AG04450 (cell line): Measurements from ENCODE around the gene ADAMTS2. TPM values are rescaled to one million over a fixed set of nuclear protein-coding genes. Genes with fewer than 3 reads are reported as not detected.

Source experiments
- CTCF ChIA-PET: fragments of 300-600, 350-600 bp; formaldehyde crosslinking; extraction: SDS; loops from one replicate; lab custom pipeline; 2022; ENCODE audit warnings: antibody characterized with exemption, inconsistent platforms; lab: Charles Lee
- POLR2A ChIA-PET: fragments of 350-600 bp; formaldehyde crosslinking; extraction: SDS; loops from one replicate; lab custom pipeline; 2021; ENCODE audit warnings: antibody characterized with exemption, inconsistent platforms; lab: Yijun Ruan, JAX
- DNase-seq: peaks from one replicate; pipeline ENCODE4 v3.0.0-alpha.2; 2011; ENCODE audit warnings: low read depth, low spot score
- H3K27ac ChIP-seq: one replicate; pipeline ENCODE4 v1.5.1; 2012; ENCODE audit warnings: low read depth, low read length, control low read depth
- H3K27me3 ChIP-seq: one replicate; pipeline ENCODE4 v1.6.0; 2012; ENCODE audit warnings: low read length; ENCODE audit not compliant: control insufficient read depth, insufficient read depth
- H3K4me3 ChIP-seq: 2 replicates; pipeline ENCODE4 v1.5.1; 2011; ENCODE audit warnings: mild to moderate bottlenecking, low read depth, low read length, control low read depth
- H3K9me3 ChIP-seq: 2 replicates; pipeline ENCODE4 v1.5.1; 2012; ENCODE audit warnings: low read length; ENCODE audit not compliant: control insufficient read depth, insufficient read depth
- polyA plus RNA-seq: library from polyadenylated mRNA; depleted of rRNA; stranded (reverse); fragments of >200 nt; gene quantifications from 2 replicates; pipeline ENCODE4 v1.2.3, GENCODE V29; 2011
- TF ChIP-seq, protein P1 (sequence below): IDR thresholded peaks from 2 replicates; pipeline ENCODE4 v1.5.1; 2011; ENCODE audit warnings: low read depth, low read length, control low read depth, inconsistent platforms

The ADAMTS2 gene
- polyA plus RNA-seq, 1 experiment: 22.6 TPM

DNA sequence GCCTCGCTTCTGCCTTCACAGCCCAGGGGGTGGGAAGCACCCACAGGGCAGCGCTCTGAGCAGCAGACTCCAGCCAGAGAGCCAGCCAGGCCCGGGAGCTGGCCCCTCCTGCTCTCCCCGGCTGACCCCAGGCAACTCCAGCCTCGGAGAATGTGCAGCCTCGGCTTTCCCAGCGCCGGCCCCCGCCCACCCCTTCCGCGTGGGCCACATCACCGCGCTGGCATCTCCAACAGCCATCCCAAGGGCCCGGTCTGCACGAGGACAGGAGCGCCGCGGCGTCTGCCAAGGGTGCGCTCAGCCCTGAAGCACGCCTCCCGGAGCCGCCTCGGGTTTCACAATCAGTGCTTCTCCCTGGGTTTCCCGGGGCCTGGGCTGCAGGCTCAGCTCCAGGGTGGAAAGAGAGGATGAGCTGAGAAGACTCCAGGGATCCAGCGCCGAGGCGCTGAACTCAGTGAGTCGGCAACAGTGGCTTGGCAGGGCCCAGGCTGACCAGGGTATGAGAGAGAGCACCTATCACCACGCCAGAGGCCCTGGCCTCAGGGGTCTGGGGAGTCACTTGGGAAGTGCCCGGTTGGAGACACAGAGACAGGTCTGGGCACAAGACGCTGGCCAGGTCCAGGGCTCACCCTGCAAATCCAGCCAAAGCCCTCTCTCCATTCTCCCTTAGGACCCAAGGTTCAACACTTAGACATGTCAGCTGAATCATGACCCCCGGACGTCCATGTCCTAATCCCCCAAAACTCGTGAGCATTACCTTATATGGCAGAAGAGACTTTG lies 79.6 kb downstream of the ADAMTS2 start:
- TF ChIP-seq, protein P1, sequence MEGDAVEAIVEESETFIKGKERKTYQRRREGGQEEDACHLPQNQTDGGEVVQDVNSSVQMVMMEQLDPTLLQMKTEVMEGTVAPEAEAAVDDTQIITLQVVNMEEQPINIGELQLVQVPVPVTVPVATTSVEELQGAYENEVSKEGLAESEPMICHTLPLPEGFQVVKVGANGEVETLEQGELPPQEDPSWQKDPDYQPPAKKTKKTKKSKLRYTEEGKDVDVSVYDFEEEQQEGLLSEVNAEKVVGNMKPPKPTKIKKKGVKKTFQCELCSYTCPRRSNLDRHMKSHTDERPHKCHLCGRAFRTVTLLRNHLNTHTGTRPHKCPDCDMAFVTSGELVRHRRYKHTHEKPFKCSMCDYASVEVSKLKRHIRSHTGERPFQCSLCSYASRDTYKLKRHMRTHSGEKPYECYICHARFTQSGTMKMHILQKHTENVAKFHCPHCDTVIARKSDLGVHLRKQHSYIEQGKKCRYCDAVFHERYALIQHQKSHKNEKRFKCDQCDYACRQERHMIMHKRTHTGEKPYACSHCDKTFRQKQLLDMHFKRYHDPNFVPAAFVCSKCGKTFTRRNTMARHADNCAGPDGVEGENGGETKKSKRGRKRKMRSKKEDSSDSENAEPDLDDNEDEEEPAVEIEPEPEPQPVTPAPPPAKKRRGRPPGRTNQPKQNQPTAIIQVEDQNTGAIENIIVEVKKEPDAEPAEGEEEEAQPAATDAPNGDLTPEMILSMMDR: no peak
- H3K4me3 ChIP-seq: peak overlapping the region; percentile 32
- DNase-seq: peak; percentile 96
- CTCF ChIA-PET: interaction anchor here (0.6 to 1.5 kb wide), 3 partner anchors 8 to 98 kb away, joined by 3 to 8 read pairs (median 3); no protein-coding TSS in a partner anchor
- H3K27me3 ChIP-seq: no peaks in the 10 kb centered on the region
- POLR2A ChIA-PET: interaction anchor here (0.6 to 2.1 kb wide), 5 partner anchors 8 to 984 kb away, joined by 3 to 15 read pairs (median 4); no protein-coding TSS in a partner anchor
- H3K27ac ChIP-seq: peak overlapping the region; percentile 99
- H3K9me3 ChIP-seq: peaks cover 8% of the 10 kb centered on the region; the same call in 1 of the 2 replicates

- Histone ChIP-seq H3K4me3 (peak overlapping the region; percentile 20; the same call in 1 of the 2 replicates), H3K27ac (peak overlapping the region; percentile 99), H3K9me3 (peaks cover 8% of the 10 kb centered on the region; the same call in 1 of the 2 replicates), H3K27me3 (no peaks in the 10 kb centered on the region)
- TF ChIP-seq, protein P1: no peak
- DNase-seq: no peak
- POLR2A ChIA-PET: interaction anchor here (0.6 to 2.1 kb wide), 2 partner anchors 11 to 983 kb away, joined by 4 to 15 read pairs; no protein-coding TSS in a partner anchor
- CTCF ChIA-PET: interaction anchor here (1.5 kb wide), 1 partner anchor 52 kb away, joined by 8 read pairs; no protein-coding TSS in a partner anchor
These were observed 80.3 kb downstream of the ADAMTS2 start for GRCh38 chr5:179264783-179265513.

- Histone ChIP-seq H3K27ac (no peak overlapping the region), H3K9me3 (peaks cover 8% of the 10 kb centered on the region; the same call in 1 of the 2 replicates), H3K4me3 (no peak overlapping the region), H3K27me3 (no peaks in the 10 kb centered on the region)
- CTCF ChIA-PET: no interaction called here
- POLR2A ChIA-PET: interaction anchor here (0.6 kb wide), 1 partner anchor 269 kb away, joined by 4 read pairs; no protein-coding TSS in a partner anchor
- no peak for DNase-seq
- TF ChIP-seq, protein P1: no peak
These were observed 81.0 kb downstream of the ADAMTS2 start for GRCh38 chr5:179264053-179264782.

DNA sequence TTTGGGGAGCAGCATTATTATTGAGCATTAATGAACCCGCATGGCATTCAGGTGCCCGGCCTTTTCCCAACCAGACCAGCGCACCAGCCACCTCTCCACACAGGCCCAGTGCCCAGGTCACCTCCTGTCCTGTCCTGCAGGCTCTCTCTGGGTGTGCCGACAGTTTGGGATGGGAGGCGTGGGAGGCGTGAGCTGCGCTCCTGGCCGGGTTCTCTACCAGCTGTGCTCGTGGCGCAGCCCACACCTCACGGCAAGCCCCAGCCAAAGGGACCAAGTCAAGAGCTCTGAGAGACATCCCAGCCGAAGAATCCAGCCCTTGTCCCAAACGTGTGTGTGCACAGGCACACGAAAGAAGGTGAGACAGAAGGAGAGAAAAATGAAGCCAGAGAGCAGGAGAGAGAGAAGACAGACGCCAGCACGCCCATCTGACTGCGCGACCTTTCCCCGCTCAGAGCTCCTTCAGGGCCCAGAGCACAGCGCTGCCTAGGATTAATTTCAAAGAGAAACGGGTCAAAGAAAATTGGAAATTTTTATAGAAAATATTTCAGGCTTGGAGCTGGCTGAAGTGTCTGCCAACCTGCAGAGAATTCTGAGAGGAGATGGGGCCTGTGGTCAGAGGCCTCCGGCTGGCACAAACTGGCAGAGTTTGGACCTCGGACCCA lies 81.7 kb downstream of the ADAMTS2 start:
- no peak overlapping the region for H3K27ac ChIP-seq
- TF ChIP-seq, protein P1: no peak
- no peak overlapping the region for H3K4me3 ChIP-seq
- H3K27me3 ChIP-seq: no peaks in the 10 kb centered on the region
- POLR2A ChIA-PET: no interaction called here
- CTCF ChIA-PET: no interaction called here
- no peak for DNase-seq
- H3K9me3 ChIP-seq: peaks cover 2% of the 10 kb centered on the region; the same call in 1 of the 2 replicates
